HG03342 (cell line): ENCODE measurements around the gene DYNC1I2.
"Not testable (repeated sequence)": the region's sequence is repeated elsewhere in the genome, so short reads cannot be mapped to it uniquely, and the experiment has no call there.

Experiments
- ATAC-seq: cut with Tn5 transposase; IDR thresholded peaks from one replicate; pipeline ENCODE4 v1.9.1; 2021; ENCODE audit warnings: mild to moderate bottlenecking, moderate library complexity; ENCODE audit not compliant: unreplicated experiment

DYNC1I2 gene

DNA sequence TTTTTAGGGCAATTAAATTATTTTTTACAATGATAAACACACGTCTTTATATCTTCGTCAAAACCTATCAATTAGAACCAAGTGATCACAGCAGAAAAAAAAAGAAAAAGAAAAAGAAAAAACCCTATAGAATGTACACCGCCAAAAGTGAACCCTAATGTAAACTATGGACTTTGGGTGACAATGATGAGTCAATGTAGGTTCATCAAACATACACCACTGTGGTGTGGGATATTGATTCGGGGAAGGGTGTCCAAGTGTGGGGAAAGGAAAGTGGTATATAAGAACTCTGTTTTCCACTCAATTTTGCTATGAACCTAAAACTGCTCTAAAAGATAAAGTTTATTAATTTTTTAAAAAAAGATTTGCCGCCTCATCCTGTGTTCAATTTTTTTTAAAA lies 85.1 kb downstream of the DYNC1I2 start:
- no peak for ATAC-seq

DNA sequence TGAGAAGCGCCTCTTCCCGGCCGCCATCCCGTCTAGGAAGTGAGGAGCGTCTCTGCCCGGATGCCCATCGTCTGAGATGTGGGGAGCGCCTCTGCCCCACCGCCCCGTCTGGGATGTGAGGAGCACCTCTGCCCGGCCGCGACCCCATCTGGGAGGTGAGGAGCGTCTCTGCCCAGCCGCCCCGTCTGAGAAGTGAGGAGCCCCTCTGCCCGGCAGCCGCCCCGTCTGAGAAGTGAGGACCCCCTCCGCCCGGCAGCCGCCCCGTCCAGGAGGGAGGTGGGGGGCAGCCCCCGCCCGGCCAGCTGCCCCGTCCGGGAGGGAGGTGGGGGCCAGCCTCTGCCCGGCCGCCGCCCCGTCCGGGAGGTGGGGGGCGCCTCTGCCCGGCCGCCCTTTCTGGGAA lies 87.3 kb downstream of the DYNC1I2 start:
- ATAC-seq: not testable (repeated sequence)

DNA sequence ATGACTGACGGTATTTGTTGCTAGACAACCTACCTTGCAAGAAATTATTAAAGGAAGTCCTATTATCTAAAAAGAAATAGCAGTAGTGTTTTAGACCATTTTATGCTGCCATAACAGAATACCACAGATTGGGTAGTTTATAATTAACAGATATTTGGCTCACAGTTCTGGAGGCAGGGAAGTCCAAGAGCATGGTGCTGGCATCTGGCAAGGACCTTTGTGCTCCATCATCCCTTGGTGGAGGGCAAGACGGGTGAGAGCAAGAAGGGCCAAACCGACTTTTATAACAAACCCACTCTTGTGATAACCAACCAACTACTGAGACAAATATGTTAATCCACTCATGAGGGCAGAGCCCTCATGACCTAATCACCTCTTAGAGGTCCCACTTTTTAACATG lies 91.2 kb downstream of the DYNC1I2 start:
- ATAC-seq: no peak

DNA sequence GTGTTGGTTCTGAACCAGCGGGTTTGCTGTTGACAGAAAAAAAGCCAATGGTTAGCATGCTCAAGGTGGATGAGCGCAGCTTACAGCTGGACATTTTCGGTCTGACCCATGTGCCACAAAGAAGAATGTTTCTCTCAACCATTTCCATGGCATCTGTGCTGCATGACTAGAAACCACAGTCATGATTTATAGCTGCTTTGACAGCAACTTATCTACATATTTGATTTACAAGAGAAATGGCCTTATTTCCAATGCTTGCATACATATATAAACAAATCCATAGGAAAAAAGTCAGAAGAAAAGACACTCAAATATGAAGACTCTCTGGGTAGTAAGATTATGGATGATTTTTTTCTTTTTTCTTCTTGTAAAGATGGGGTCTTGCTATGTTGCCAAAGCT lies 98.2 kb downstream of the DYNC1I2 start:
- ATAC-seq: no peak

DNA sequence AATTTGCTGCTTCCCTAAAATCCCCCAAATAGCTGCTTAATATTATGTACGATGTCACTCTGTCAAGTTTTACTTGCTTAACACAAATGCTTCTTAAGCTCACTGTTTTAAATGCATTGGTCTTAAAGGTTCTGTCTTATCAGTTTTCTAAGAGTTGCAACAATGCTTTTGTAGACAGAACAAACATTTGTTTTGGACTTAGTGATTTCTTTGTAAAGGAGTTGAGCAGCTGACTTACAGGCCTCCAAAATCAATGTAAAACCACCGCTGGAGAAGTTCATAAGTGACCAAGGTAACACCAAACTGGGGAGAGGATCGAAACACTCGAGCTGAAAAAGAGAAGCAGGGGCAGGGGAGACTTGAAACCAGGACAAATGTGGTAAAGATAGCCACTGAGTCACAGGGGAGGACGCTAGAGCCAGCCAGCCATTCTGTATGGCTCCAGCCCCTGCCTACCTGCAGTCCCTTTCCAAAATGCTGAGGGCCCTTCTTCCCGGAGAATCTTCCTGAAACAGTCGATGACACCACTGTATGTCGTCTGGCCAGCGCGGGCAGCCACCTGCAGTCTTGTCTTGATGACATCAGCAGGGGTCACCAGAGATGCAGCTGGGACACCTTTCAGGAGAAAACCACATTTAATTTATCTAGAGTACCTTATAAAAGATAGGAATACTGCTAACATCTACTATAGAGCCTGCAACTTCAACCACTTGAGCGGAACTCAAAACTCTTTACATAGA lies 100.2 kb downstream of the DYNC1I2 start:
- ATAC-seq: no peak

DNA sequence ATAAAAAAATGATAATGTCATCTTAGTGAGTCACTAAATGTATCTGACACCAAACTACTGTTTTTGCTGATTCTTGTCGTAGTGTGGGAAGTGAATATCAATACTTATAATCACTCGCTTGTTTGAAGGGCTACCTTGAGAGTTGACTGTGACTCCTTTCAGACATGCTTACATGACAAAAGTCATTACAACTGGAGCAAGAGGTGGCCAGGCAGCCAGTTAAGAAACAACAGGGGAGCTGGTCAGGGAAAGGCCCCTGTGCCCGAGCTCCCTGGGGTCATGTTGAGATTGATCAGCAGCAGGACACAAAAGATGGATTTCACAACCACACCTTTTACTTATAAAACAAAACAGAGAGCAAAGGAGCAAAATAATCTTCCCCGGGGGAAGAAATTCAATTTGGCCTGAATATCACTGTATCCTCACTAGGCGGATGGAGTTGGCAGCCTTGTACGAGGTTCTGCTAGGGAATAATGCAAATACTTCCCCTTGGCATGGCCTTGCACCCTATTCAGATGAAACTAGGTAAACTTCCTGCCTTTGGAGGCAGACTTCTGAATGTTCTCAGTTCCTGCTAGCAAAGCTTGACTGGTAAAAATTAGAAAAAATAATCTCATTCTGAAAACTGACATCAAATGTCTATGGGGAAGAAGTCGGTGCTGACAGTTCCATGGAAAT lies 101.2 kb downstream of the DYNC1I2 start:
- ATAC-seq: no peak

DNA sequence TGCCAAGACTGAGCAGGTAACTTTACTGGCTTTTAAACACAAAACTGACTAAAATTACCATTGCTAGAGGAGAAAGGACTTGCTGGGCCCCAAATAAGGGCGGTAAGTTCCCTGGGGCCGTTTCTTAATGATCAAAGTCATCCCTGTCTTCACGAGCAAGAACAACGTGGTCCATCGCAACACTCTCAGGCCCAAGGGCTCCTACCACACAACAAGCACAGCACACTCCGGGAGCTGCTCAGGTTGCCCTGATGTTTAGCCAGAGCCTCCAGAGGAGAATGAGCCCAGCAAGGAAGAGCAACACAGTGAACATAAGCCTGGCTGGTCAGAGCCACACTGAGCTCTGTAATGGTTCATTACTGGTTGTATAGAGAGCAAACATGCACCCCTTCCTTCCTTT lies 102.7 kb downstream of the DYNC1I2 start:
- ATAC-seq: no peak

DNA sequence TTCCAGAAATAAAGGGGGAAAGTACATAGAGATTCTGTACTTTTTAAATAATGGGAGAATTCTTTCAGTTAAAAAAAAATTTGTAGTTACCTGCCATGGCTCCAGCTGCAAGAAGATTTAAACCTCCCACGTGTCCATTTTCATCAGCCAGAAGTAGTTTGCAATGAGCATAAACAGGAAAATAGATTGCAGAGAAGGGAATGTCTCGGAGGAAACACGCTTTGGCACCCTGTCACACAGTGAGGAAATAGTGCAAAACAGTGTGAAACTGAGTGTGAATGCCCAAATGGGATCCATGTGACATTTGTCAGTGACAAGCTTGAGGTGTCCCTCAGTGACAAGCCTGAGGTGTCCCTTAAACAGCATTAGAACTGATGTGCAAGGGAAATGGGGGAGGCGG lies 104.1 kb downstream of the DYNC1I2 start:
- no peak for ATAC-seq

DNA sequence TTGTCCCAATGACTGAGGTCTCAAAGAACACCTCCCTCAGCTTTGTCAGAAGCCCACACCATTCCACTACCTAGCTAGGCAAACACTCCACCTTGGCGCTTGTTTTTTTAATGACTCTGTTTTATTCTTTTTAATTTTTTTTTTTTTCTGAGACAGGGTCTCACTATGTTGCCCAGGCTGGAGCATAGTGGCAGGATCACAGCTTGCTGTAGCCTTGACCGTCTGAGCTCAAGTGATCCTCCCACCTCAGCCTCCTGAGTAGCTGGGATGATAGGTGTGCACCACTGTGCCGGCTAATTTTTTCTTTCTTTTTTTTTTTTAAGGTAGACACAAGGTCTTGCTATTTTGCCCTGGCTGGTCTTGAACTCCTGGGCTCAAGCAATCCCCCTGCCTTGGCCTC lies 104.9 kb downstream of the DYNC1I2 start:
- no peak for ATAC-seq

DNA sequence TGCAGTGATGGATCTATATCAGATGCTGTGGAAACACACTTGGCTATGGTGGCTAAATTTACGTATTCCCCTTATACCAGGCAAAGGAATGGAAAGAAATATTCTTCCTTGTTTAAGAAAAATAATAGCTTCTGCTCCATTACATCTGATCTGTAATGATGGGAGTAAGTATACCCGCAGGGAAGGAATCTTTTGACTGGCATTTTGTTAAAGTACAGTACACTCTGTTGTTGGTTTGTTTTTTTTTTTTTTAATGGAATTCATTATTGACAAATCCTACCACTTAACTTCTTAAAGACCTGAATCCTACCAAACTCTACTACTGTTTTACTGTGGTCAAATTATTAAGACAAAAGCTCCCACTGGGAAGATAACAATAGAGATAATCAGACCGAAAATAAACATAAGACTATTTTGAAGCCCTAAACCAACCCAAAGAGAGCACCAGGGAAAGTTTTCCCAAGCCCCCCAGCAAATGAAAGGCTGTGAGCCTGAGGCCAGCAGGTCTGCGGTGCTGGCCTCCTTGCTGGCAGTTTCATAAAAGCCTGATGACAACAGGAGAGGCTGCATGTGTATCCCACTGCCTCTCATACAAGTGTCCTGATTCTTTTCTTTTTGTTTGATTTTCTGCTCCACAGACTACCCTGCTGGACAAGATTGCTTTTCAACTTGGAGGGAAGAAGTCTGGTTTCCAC lies 105.8 kb downstream of the DYNC1I2 start:
- ATAC-seq: no peak

DNA sequence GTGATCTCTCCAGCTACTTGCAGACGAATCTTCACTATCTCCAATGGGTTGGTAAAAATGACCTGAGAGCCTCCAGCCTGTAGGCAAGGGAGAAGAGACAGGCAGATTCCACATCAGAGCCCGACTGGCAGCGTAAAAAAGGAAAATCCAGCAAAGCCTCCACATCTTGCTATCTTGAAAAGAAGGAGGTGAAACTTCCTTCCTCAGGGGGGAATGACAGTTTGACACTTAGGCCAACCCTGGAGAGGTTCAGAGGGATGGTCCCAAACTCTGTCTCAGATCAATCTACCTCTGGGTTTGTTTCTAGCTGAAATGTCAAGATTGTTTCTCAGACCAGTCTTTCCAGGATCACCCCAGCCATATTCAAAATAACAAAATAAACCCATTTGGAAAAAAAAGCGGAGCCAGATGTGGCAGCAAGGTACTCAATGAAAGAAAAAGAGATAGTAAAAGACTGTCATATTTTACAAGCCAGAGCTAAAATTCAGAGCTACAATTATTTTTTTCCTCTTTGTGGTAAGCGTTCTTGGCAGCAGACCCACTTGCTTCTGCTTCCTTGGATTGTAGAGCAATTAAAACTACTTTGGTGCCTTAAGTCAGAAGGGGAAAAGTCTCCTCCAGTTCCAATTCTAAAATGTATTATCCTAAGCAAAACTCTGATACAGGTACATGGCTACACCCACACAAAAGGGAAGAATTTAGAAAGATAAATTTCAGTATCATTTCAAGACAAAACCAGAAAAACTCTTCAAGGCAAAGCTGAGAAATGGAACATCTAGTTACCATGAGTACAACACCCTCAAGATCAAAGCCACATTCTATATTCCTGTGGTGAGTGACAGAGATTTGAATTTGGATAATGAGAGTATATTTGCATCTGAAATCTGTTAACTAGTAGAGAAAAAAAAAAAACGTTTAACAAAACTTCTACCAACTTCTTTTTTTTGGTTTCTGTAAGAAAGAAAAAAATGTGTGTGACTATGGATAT lies 106.7 kb downstream of the DYNC1I2 start:
- ATAC-seq: no peak

DNA sequence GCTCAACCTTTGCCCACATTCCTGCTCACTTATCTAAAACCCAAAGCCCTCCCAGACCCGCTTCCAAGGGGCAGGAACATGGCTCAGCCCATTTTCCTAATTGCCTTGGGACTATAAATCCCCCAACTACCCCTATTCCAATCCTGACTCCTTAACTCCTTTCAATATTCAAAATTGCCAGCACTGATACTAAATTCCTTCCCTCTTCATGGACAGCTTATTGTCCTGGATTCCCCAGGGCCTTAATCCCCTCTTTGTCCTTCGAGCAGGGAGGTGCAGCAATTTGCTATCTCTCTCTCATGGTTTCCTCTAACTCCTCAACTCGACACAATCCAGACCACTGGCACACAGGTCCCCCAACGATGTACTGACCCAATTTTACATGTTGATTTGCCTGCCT lies 107.6 kb downstream of the DYNC1I2 start:
- ATAC-seq: no peak
